Effector memory CD8-positive, alpha-beta T cell (primary cell): ENCODE data around the gene PCBD2.

Source experiments
- ATAC-seq: fragments of 150-1000 bp; cut with Tn5 transposase; replicated peaks from 2 replicates; pipeline ENCODE4 v1.10.0; 2021; ENCODE audit warnings: mild to moderate bottlenecking, moderate library complexity
- DNase-seq, 3 experiments: peaks; one replicate each; pipeline ENCODE4 v3.0.0; 2021
- H3K27ac Mint-ChIP-seq, 2 donors: one replicate each; pipeline ENCODE4 v1.8.0; 2022; ENCODE audit warnings: mild to moderate bottlenecking in 2 of 2, mixed read lengths in 2 of 2, moderate library complexity in 2 of 2
- H3K27me3 Mint-ChIP-seq, 2 donors: one replicate each; pipeline ENCODE4 v1.8.0; 2022; ENCODE audit warnings: mixed read lengths in 2 of 2
- H3K36me3 Mint-ChIP-seq: one replicate; pipeline ENCODE4 v1.8.0; 2022; ENCODE audit warnings: mild to moderate bottlenecking, moderate library complexity, mixed read lengths; ENCODE audit not compliant: insufficient read depth
- H3K4me1 Mint-ChIP-seq, 2 donors: one replicate each; pipeline ENCODE4 v1.8.0; 2022; ENCODE audit warnings: low read depth in 2 of 2, mixed read lengths in 2 of 2
- H3K4me3 Mint-ChIP-seq, 2 donors: one replicate each; pipeline ENCODE4 v1.8.0; 2022; ENCODE audit warnings: mild to moderate bottlenecking in 2 of 2, mixed read lengths in 2 of 2, moderate library complexity in 2 of 2
- H3K9me3 Mint-ChIP-seq, 2 donors: one replicate each; pipeline ENCODE4 v1.8.0; 2022; ENCODE audit warnings: mixed read lengths in 2 of 2

PCBD2 gene

GRCh38 chr5:134948911-134949310 is 44.0 kb downstream of the PCBD2 start:
- Mint-ChIP-seq H3K9me3 (no peaks in the 10 kb centered on the region), H3K4me1 (no peaks in the 10 kb centered on the region), H3K27me3 (no peaks in the 10 kb centered on the region), H3K36me3 (peaks cover 6% of the 10 kb centered on the region), H3K27ac (no peak overlapping the region), H3K4me3 (no peak overlapping the region)
- ATAC-seq (no peak), DNase-seq (no peak)

DNA sequence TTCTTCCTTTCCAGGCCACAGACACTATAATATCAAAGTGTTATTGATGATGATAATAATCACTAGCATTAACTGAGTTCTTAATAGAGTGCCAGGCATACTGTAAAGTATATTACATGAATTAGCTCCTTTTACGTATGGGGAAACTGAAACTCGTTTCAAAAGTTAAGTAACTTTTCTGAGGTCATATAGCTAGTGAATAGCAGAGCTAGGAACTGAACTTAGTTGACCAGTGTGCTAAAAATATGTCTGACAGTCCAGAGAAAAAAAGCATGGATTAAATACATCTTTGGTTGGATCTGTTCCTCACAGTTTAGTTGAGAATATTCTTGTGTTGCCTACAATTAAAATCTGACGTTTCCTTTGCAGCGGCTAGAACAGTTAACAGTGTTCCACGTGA is 44.4 kb downstream of the PCBD2 start:
- no peaks in the 10 kb centered on the region for H3K9me3 Mint-ChIP-seq
- no peaks in the 10 kb centered on the region for H3K4me1 Mint-ChIP-seq
- H3K27me3 Mint-ChIP-seq, result no peaks in the 10 kb centered on the region
- no peak overlapping the region for H3K27ac Mint-ChIP-seq
- DNase-seq (no peak), ATAC-seq (no peak)
- H3K4me3 Mint-ChIP-seq, result no peak overlapping the region
- H3K36me3 Mint-ChIP-seq, result peaks cover 6% of the 10 kb centered on the region

DNA sequence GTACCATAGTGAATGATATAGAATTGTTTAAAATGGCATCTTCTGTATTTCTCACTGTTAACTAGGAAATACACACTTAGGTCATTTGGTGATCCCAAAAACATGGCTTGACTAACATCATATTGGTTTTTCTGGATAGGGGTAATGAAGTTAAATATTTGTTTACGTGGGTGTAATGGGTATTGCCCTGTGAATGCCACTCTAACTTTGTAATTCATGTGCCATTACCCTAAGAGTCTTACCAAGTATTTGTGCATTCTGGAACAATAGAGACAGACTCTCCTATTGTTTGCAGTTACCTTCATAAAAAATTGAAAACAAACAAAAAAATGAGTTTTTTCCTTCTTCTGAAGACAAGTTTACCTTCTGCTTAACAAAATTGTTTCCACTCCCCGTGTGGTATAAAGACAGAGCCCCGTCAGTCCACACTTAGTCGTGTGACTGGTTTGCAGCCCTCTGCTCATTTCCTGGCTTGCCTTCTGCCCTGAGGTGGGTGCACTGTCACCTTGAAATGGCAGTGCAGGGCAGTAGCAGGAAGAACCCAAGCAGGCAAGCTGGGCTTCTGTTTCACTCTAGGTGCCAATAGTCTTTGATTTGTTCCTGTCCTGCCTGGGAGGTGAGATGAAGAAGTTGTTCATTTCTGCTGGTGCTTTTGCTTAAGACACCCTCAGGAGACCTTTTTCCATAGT is 53.1 kb downstream of the PCBD2 start:
- DNase-seq (no peak), ATAC-seq (no peak)
- Mint-ChIP-seq H3K4me1 (peaks cover 0 to 3% of the 10 kb centered on the region in 2 donors), H3K9me3 (peaks cover 0 to 6% of the 10 kb centered on the region in 2 donors), H3K36me3 (peaks cover 16% of the 10 kb centered on the region), H3K4me3 (no peak overlapping the region), H3K27ac (peak overlapping the region; percentile 26 to 44), H3K27me3 (no peaks in the 10 kb centered on the region)

DNA sequence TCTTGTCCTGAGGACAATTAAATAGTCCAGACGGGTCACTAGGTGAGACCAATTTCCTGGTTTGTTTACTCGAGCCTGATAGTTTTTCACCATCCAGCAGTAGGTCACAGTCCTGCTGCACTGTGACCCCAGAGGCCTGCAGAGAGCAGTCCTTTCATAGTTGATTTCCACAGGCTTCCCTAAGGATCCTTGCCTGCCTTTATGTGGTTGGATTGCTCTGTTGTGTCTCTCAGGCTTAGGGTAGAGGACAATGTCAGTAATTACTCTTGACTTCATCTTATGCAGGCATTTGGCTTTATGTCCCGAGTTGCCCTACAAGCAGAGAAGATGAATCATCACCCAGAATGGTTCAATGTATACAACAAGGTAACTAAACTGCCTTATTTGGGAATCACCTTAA is 53.8 kb downstream of the PCBD2 start:
- Mint-ChIP-seq H3K27ac (peak overlapping the region; percentile 26 to 44), H3K9me3 (peaks cover 0 to 6% of the 10 kb centered on the region in 2 donors), H3K4me3 (no peak overlapping the region), H3K27me3 (no peaks in the 10 kb centered on the region), H3K36me3 (peaks cover 18% of the 10 kb centered on the region), H3K4me1 (peaks cover 0 to 3% of the 10 kb centered on the region in 2 donors)
- DNase-seq, result no peak
- no peak for ATAC-seq

GRCh38 chr5:134963098-134963497 is 58.2 kb downstream of the PCBD2 start:
- Mint-ChIP-seq H3K27me3 (no peaks in the 10 kb centered on the region), H3K4me3 (no peak overlapping the region), H3K27ac (no peak overlapping the region), H3K9me3 (no peaks in the 10 kb centered on the region), H3K4me1 (peaks cover 0 to 5% of the 10 kb centered on the region in 2 donors), H3K36me3 (peaks cover 21% of the 10 kb centered on the region)
- ATAC-seq (no peak), DNase-seq (no peak)

DNA sequence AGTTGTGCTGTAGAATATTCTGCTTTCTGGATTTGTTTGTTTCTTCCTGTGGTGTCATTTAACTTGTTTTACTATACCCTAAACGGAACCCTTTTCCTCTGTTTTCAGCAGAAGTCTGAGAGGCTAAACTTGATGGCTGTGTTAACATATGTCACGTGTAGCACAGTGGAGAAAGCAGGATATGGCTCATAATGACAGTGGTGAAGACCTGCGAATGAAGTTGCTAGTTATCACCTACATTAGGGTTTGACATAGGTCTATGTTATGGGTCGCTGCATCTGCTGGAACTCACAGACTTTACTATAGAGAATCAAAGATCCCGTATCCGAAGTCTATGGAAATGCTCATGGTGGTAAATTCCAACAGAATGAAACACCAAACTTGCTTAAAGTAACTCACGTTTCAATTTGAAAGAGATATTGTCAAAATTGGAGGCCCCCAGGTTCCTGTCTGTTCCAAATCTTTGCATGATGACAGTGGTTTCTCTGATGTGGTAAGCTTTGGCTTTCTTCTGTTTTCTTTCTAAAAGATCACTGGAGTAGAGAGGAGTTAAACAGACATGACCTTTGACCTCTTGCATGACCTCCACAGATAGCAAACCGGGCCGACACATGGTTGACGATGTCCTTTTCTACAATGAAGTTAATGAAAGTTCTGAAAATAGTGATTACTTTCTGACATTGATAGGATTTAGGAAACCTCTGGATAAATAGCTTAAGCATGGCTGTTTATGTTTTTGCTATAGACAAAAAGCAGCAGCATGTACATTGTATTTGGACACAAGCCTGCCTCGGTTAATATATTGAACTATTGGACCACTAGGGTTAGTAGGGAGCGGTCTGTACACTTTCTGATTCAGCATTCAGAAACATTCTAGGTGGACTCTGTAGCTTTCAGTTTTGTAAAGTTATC is 59.7 kb downstream of the PCBD2 start:
- peak overlapping the region in 1 of 2 donors; percentile 10 for H3K27ac Mint-ChIP-seq
- no peak overlapping the region for H3K4me3 Mint-ChIP-seq
- peaks cover 21% of the 10 kb centered on the region for H3K36me3 Mint-ChIP-seq
- H3K27me3 Mint-ChIP-seq, result no peaks in the 10 kb centered on the region
- peaks cover 0 to 2% of the 10 kb centered on the region in 2 donors for H3K4me1 Mint-ChIP-seq
- no peak for DNase-seq
- peak; percentile 51 for ATAC-seq
- H3K9me3 Mint-ChIP-seq, result no peaks in the 10 kb centered on the region

DNA sequence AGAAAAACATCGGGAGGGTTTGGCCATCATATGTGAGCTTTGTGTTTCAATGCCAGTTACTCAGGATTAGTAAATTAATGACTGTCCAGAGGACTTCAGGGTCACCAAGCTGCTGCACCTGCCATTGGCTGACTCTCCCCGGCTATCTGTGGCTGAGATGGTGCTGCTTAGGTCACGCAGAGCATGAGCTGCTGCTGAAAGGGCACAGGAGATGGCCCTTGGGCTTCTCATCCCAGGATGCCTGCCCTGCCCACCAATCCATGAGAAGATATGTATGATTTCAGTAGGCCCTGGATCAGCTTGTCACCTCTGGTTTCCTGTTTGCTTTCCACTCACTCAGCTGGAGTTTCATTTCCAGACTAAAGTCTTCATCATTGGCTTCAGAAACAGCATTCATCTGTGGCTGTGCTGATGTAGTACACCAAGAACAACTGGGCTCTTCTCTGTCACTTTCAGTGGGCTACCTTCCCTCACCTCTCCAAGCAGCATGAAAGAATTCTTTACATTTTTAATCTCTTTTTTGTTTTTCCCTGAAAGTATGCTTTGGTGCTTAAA is 60.4 kb downstream of the PCBD2 start:
- DNase-seq (no peak), ATAC-seq (no peak)
- no peak overlapping the region for H3K4me3 Mint-ChIP-seq
- no peak overlapping the region for H3K27ac Mint-ChIP-seq
- no peaks in the 10 kb centered on the region for H3K27me3 Mint-ChIP-seq
- H3K36me3 Mint-ChIP-seq, result peaks cover 25% of the 10 kb centered on the region
- H3K4me1 Mint-ChIP-seq, result peaks cover 0 to 2% of the 10 kb centered on the region in 2 donors
- H3K9me3 Mint-ChIP-seq, result no peaks in the 10 kb centered on the region

DNA sequence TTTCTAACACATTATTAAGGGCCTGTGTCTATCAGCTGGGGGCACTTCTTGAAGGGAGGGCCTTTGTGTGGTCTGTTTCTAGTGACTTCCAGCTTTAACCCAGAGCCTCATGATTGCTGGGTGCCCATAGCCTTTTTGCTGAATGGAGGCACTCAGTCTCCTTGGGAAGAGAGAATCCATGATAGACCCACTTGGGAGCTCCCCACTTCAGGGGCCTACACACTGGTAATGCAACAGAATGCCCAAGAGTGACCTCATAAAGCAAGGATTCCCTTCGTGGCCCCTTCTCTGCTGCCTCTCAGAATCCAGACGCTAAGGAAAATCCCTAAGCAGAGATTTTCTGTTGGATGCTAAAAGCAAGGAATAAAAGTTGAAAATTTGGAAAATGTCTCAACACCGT is 62.7 kb downstream of the PCBD2 start, which contains the start of gene CATSPER3:
CATSPER3 (plus strand) TSS at position 301 of the 400 bp plus-strand sequence; CDS start at position 386, 85 bp downstream.
- DNase-seq (no peak), ATAC-seq (no peak)
- no peak within 1 kb of the TSS for H3K27ac Mint-ChIP-seq
- no peaks in the 10 kb centered on the region for H3K9me3 Mint-ChIP-seq
- H3K27me3 Mint-ChIP-seq, result no peaks in the 10 kb centered on the region
- H3K4me1 Mint-ChIP-seq, result peaks cover 0 to 2% of the 10 kb centered on the region in 2 donors
- peaks cover 16% of the 10 kb centered on the region for H3K36me3 Mint-ChIP-seq
- no peak within 1 kb of the TSS for H3K4me3 Mint-ChIP-seq

DNA sequence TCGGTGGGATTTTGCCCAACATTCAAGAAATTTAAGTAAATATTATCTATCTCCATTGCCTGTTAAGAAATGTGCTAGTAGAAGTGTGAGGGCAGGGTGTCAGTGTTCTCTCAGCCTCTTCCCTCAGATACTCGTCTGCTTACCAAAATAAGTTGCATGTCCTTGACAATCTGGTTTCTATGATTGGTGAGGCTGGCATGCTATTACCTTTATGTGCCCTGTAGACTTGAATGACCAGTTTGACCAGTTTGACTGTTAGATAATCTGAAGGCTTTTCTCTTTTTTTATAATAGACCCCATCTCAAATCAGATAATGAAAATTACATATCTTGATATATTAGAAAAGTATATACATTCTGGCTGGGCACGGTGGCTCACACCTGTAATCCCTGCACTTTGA is 63.1 kb downstream of the PCBD2 start:
- no peaks in the 10 kb centered on the region for H3K27me3 Mint-ChIP-seq
- H3K27ac Mint-ChIP-seq, result no peak overlapping the region
- peaks cover 0 to 2% of the 10 kb centered on the region in 2 donors for H3K4me1 Mint-ChIP-seq
- H3K9me3 Mint-ChIP-seq, result no peaks in the 10 kb centered on the region
- DNase-seq (no peak), ATAC-seq (no peak)
- H3K4me3 Mint-ChIP-seq, result no peak overlapping the region
- H3K36me3 Mint-ChIP-seq, result peaks cover 16% of the 10 kb centered on the region

DNA sequence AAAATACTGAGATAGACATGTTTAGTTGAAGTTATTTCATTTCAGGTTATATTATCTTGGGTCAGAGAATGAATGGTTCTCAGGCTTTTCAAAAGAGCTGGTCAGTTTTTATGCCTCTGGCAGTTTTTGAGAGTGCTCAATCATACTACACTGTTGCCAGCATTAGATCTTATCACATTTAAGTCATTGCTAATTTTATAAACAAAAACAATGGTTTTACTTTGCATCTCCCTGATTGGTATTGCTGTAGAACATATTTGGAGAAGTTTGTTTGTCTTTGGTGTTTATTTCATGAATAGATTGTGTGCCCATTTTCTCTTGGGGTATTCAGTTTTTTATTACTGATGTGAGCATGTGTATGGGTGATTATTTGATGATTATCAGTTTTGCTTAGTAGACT is 64.2 kb downstream of the PCBD2 start:
- peaks cover 0 to under 1% of the 10 kb centered on the region in 2 donors for H3K4me1 Mint-ChIP-seq
- no peak overlapping the region for H3K4me3 Mint-ChIP-seq
- no peaks in the 10 kb centered on the region for H3K27me3 Mint-ChIP-seq
- H3K36me3 Mint-ChIP-seq, result peaks cover 11% of the 10 kb centered on the region
- ATAC-seq, result no peak
- no peaks in the 10 kb centered on the region for H3K9me3 Mint-ChIP-seq
- H3K27ac Mint-ChIP-seq, result no peak overlapping the region
- DNase-seq, result no peak

- Mint-ChIP-seq H3K27ac (no peak overlapping the region), H3K27me3 (no peaks in the 10 kb centered on the region), H3K36me3 (peaks cover 5% of the 10 kb centered on the region), H3K4me1 (no peaks in the 10 kb centered on the region), H3K9me3 (peaks cover 4 to 17% of the 10 kb centered on the region in 2 donors), H3K4me3 (no peak overlapping the region)
- ATAC-seq (no peak), DNase-seq (no peak)
Observed at GRCh38 chr5:134975078-134975715, 70.3 kb downstream of the PCBD2 start.

- ATAC-seq, result no peak
- DNase-seq, result no peak
- no peak overlapping the region for H3K27ac Mint-ChIP-seq
- H3K36me3 Mint-ChIP-seq, result peaks cover 3% of the 10 kb centered on the region
- H3K4me1 Mint-ChIP-seq, result no peaks in the 10 kb centered on the region
- H3K4me3 Mint-ChIP-seq, result no peak overlapping the region
- no peaks in the 10 kb centered on the region for H3K27me3 Mint-ChIP-seq
- peaks cover 4 to 17% of the 10 kb centered on the region in 2 donors for H3K9me3 Mint-ChIP-seq
Observed at GRCh38 chr5:134975843-134976242, 70.9 kb downstream of the PCBD2 start.

GRCh38 chr5:134976841-134977240 is 71.9 kb downstream of the PCBD2 start:
- Mint-ChIP-seq H3K4me1 (no peaks in the 10 kb centered on the region), H3K9me3 (peaks cover 9 to 25% of the 10 kb centered on the region in 2 donors), H3K36me3 (peaks cover 3% of the 10 kb centered on the region), H3K27me3 (no peaks in the 10 kb centered on the region), H3K4me3 (no peak overlapping the region), H3K27ac (no peak overlapping the region)
- ATAC-seq (no peak), DNase-seq (no peak)
